OCI-LY1 (cell line): Measurements from ENCODE around the gene PRTG.

ENCODE experiments used
- EZH2 ChIP-seq: fragments of 200-600 bp; sonication (generic), shearing (Covaris generic); IDR thresholded peaks from 2 replicates; pipeline ENCODE4 v1.8.0; 2017; ENCODE audit warnings: borderline replicate concordance, mixed run types, mild to moderate bottlenecking, antibody characterized with exemption, low read length, moderate library complexity, mixed read lengths
- TF ChIP-seq, protein P1 (sequence below): fragments of 200-600 bp; sonication (generic), shearing (Covaris generic); IDR thresholded peaks from 2 replicates; pipeline ENCODE4 v1.5.1; 2017; ENCODE audit warnings: mild to moderate bottlenecking, antibody characterized with exemption, low read length, moderate library complexity, mixed read lengths

- TF ChIP-seq, protein P1, sequence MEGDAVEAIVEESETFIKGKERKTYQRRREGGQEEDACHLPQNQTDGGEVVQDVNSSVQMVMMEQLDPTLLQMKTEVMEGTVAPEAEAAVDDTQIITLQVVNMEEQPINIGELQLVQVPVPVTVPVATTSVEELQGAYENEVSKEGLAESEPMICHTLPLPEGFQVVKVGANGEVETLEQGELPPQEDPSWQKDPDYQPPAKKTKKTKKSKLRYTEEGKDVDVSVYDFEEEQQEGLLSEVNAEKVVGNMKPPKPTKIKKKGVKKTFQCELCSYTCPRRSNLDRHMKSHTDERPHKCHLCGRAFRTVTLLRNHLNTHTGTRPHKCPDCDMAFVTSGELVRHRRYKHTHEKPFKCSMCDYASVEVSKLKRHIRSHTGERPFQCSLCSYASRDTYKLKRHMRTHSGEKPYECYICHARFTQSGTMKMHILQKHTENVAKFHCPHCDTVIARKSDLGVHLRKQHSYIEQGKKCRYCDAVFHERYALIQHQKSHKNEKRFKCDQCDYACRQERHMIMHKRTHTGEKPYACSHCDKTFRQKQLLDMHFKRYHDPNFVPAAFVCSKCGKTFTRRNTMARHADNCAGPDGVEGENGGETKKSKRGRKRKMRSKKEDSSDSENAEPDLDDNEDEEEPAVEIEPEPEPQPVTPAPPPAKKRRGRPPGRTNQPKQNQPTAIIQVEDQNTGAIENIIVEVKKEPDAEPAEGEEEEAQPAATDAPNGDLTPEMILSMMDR: no peak
- no peak for TF ChIP-seq EZH2
Observed at GRCh38 chr15:55710286-55710685, 32.7 kb downstream of the PRTG start.
